ENCODE data around the gene BPTF.
"Not testable (repeated sequence)": the region's sequence is repeated elsewhere in the genome, so short reads cannot be mapped to it uniquely, and the experiment has no call there.

The BPTF gene

GRCh38 chr17:67995570-67996263 is 170.4 kb downstream of the BPTF start:
- no peak for DNase-seq (ENCODE audit: low read depth, low spot score)
- H3K4me3 ChIP-seq = peak overlapping the region; percentile 88
- no peak overlapping the region for H3K27ac ChIP-seq
- no peaks in the 10 kb centered on the region for H3K9me3 ChIP-seq (ENCODE audit: low read depth, low read length)
- peak overlapping the region; percentile 65 for H3K9ac ChIP-seq (ENCODE audit: insufficient read length)
- no peaks in the 10 kb centered on the region for H3K36me3 ChIP-seq (ENCODE audit: insufficient read depth, low read length)
- TF ChIP-seq FOXP2 (optimal IDR thresholded peaks at IDR 0.05; ENCODE audit: control extremely low read depth, extremely low read length, insufficient read depth) = no peak

DNA sequence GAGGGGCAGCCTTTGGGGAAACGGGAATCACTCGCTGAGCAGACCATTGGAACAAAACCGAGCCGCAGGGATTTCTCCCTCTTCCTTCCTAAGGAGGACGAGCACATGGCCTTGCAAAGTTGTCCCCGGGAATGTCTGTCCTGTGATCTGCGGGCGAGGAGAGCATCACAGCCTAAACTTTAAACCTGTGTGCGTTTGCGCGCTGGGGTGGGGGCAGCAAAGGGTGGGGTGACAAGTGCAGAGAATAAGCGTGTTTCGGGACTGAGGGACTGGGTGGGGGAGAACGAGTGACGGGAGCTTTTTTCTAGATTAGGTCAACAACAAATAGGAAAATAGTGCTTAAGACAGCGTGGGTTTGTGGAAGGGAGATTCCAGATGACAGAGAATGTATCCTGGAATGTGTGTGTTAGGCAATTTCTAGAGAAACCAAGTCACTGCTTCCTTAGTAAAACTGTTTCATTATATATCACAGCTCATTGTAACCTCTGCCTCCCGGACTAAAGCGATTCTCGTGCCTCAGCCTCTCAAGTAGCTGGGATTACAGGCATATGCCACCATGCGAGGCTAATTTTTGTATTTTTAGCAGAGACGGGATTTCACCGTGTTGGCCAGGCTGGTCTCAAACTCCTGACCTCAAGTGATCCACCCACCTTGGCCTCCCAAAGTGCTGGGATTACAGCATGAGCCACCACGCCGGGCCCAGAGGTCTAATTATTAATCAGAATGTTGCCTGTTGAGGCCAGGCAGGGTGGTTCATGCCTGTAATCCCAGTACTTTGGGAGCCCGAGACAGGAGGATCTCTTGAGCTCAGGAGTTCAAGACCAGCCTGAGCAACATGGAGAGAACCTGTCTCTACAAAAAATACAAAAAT is 171.2 kb downstream of the BPTF start, which contains the start of gene C17orf58:
Gene C17orf58, minus strand, starts transcription at position 169 of the 871 bp plus-strand sequence. CDS start 271 bp downstream, outside the sequence.
- Histone ChIP-seq H3K4me3 (peak within 1 kb of the TSS; percentile 88), H3K9ac (ENCODE audit: insufficient read length) (peak within 1 kb of the TSS; percentile 65)
- H3K9me3 ChIP-seq (ENCODE audit: low read depth, low read length); DNase-seq (ENCODE audit: low read depth, low spot score); H3K36me3 ChIP-seq (ENCODE audit: insufficient read depth, low read length); H3K27ac ChIP-seq: not testable (repeated sequence)

- H3K9me3 ChIP-seq (ENCODE audit: low read depth, low read length) = no peaks in the 10 kb centered on the region
- H3K4me3 ChIP-seq = no peak overlapping the region
- TF ChIP-seq EZH2 (IDR thresholded peaks at IDR 0.05) = no peak
- TF ChIP-seq POLR2AphosphoS5 (IDR thresholded peaks at IDR 0.05; ENCODE audit: borderline replicate concordance, low read depth, low read length) = no peak
- TF ChIP-seq FOXP2 (optimal IDR thresholded peaks at IDR 0.05; ENCODE audit: control extremely low read depth, extremely low read length, insufficient read depth) = no peak
- DNase-seq (ENCODE audit: low read depth, low spot score) = no peak
- H3K9ac ChIP-seq (ENCODE audit: insufficient read length) = no peak overlapping the region
- H3K36me3 ChIP-seq (ENCODE audit: insufficient read depth, low read length) = no peaks in the 10 kb centered on the region
- no peak overlapping the region for H3K27ac ChIP-seq
Measured at GRCh38 chr17:67998466-67998865, 173.2 kb downstream of the BPTF start.

GRCh38 chr17:67999291-67999911 is 174.1 kb downstream of the BPTF start:
- no peak overlapping the region for H3K27ac ChIP-seq
- H3K9me3 ChIP-seq (ENCODE audit: low read depth, low read length) = no peaks in the 10 kb centered on the region
- DNase-seq (ENCODE audit: low read depth, low spot score) = no peak
- no peaks in the 10 kb centered on the region for H3K36me3 ChIP-seq (ENCODE audit: insufficient read depth, low read length)
- H3K9ac ChIP-seq (ENCODE audit: insufficient read length) = no peak overlapping the region
- TF ChIP-seq POLR2AphosphoS5 (IDR thresholded peaks at IDR 0.05; ENCODE audit: borderline replicate concordance, low read depth, low read length) (no peak), EZH2 (IDR thresholded peaks at IDR 0.05) (no peak), FOXP2 (optimal IDR thresholded peaks at IDR 0.05; ENCODE audit: control extremely low read depth, extremely low read length, insufficient read depth) (no peak)
- no peak overlapping the region for H3K4me3 ChIP-seq

- DNase-seq (ENCODE audit: low read depth, low spot score) = no peak
- no peak overlapping the region for H3K9ac ChIP-seq (ENCODE audit: insufficient read length)
- no peak for TF ChIP-seq EZH2 (IDR thresholded peaks at IDR 0.05)
- TF ChIP-seq FOXP2 (optimal IDR thresholded peaks at IDR 0.05; ENCODE audit: control extremely low read depth, extremely low read length, insufficient read depth) = no peak
- TF ChIP-seq POLR2AphosphoS5 (IDR thresholded peaks at IDR 0.05; ENCODE audit: borderline replicate concordance, low read depth, low read length) = no peak
- H3K27ac ChIP-seq = no peak overlapping the region
- no peak overlapping the region for H3K4me3 ChIP-seq
- H3K9me3 ChIP-seq (ENCODE audit: low read depth, low read length) = no peaks in the 10 kb centered on the region
- H3K36me3 ChIP-seq (ENCODE audit: insufficient read depth, low read length) = no peaks in the 10 kb centered on the region
Measured at GRCh38 chr17:68004201-68004600, 178.9 kb downstream of the BPTF start.

GRCh38 chr17:68006797-68007196 is 181.5 kb downstream of the BPTF start:
- Histone ChIP-seq H3K9me3 (ENCODE audit: low read depth, low read length) (no peaks in the 10 kb centered on the region), H3K4me3 (no peak overlapping the region), H3K36me3 (ENCODE audit: insufficient read depth, low read length) (no peaks in the 10 kb centered on the region), H3K27ac (no peak overlapping the region), H3K9ac (ENCODE audit: insufficient read length) (no peak overlapping the region)
- no peak for DNase-seq (ENCODE audit: low read depth, low spot score)
- TF ChIP-seq EZH2 (IDR thresholded peaks at IDR 0.05) = no peak
- no peak for TF ChIP-seq FOXP2 (optimal IDR thresholded peaks at IDR 0.05; ENCODE audit: control extremely low read depth, extremely low read length, insufficient read depth)
- TF ChIP-seq POLR2AphosphoS5 (IDR thresholded peaks at IDR 0.05; ENCODE audit: borderline replicate concordance, low read depth, low read length) = no peak

- no peak for DNase-seq (ENCODE audit: low read depth, low spot score)
- H3K4me3 ChIP-seq = no peak overlapping the region
- no peaks in the 10 kb centered on the region for H3K9me3 ChIP-seq (ENCODE audit: low read depth, low read length)
- no peak overlapping the region for H3K9ac ChIP-seq (ENCODE audit: insufficient read length)
- no peaks in the 10 kb centered on the region for H3K36me3 ChIP-seq (ENCODE audit: insufficient read depth, low read length)
- H3K27ac ChIP-seq = no peak overlapping the region
- no peak for TF ChIP-seq POLR2AphosphoS5 (IDR thresholded peaks at IDR 0.05; ENCODE audit: borderline replicate concordance, low read depth, low read length)
- no peak for TF ChIP-seq EZH2 (IDR thresholded peaks at IDR 0.05)
- TF ChIP-seq FOXP2 (optimal IDR thresholded peaks at IDR 0.05; ENCODE audit: control extremely low read depth, extremely low read length, insufficient read depth) = no peak
Measured at GRCh38 chr17:68011199-68011665, 185.9 kb downstream of the BPTF start.

- TF ChIP-seq FOXP2 (optimal IDR thresholded peaks at IDR 0.05; ENCODE audit: control extremely low read depth, extremely low read length, insufficient read depth) (no peak), EZH2 (IDR thresholded peaks at IDR 0.05) (no peak), POLR2AphosphoS5 (IDR thresholded peaks at IDR 0.05; ENCODE audit: borderline replicate concordance, low read depth, low read length) (no peak)
- DNase-seq (ENCODE audit: low read depth, low spot score) = no peak
- Histone ChIP-seq H3K36me3 (ENCODE audit: insufficient read depth, low read length) (no peaks in the 10 kb centered on the region), H3K9me3 (ENCODE audit: low read depth, low read length) (no peaks in the 10 kb centered on the region), H3K27ac (no peak overlapping the region), H3K4me3 (no peak overlapping the region), H3K9ac (ENCODE audit: insufficient read length) (no peak overlapping the region)
Measured at GRCh38 chr17:68013385-68013784, 188.1 kb downstream of the BPTF start.
